BJ (cell line): Measurements from ENCODE around the gene KIF3B. TPM values are rescaled to one million over a fixed set of nuclear protein-coding genes. Genes with fewer than 3 reads are reported as not detected.

Experiments
- CTCF ChIA-PET: fragments of 350-600 bp; formaldehyde crosslinking; extraction: SDS; loops from one replicate; lab custom pipeline; 2021; ENCODE audit warnings: antibody characterized with exemption, inconsistent platforms; lab: Yijun Ruan, JAX
- POLR2A ChIA-PET: fragments of 300-600 bp; sonication (Branson Sonifier 250); formaldehyde crosslinking; extraction: SDS; loops from one replicate; lab custom pipeline; 2021; ENCODE audit warnings: antibody characterized with exemption; lab: Charles Lee
- DNase-seq: peaks from one replicate; pipeline ENCODE4 v3.0.0-alpha.2; 2011; ENCODE audit warnings: low read depth
- H3K27me3 ChIP-seq: 2 replicates; pipeline ENCODE4 v1.6.0; 2011; ENCODE audit warnings: low read length; ENCODE audit not compliant: control insufficient read depth, insufficient read depth
- H3K36me3 ChIP-seq: 2 replicates; pipeline ENCODE4 v1.5.1; 2011; ENCODE audit warnings: low read length; ENCODE audit not compliant: control insufficient read depth, insufficient read depth
- H3K4me3 ChIP-seq: 2 replicates; pipeline ENCODE4 v1.5.1; 2011; ENCODE audit warnings: low read depth, mild to moderate bottlenecking, control low read depth, low read length
- polyA plus RNA-seq: library from polyadenylated mRNA; depleted of rRNA; stranded (reverse); fragments of >200 nt; gene quantifications from 2 replicates; pipeline ENCODE4 v1.2.3, GENCODE V29; 2011
- TF ChIP-seq, protein P1 (sequence below): IDR thresholded peaks from 2 replicates; pipeline ENCODE4 v1.5.1; 2011; ENCODE audit warnings: low read depth, mild to moderate bottlenecking, control low read depth, inconsistent platforms, low read length, moderate library complexity; ENCODE audit not compliant: insufficient read depth

The KIF3B gene
- polyA plus RNA-seq, 1 experiment, result 20.9 TPM

DNA sequence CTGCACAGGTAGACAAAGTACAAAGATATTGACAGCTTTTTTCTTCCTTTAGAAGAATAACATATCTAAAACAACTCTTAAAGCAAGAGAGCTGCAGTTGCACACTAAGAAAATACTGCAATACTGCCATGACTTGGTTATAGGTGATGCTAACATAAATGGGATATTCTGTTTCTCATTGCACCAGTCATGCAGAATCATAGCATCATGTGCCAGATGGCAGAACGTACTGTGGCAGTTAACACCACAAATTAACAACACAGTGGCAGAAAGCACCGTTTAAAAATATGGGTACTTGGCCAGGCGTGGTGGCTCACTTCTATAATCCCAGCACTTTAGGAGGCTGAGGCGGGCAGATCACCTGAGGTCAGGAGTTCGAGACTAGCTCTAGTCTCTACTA lies 88.1 kb downstream of the KIF3B start:
- Histone ChIP-seq H3K27me3 (no peaks in the 10 kb centered on the region), H3K36me3 (peaks cover 1% of the 10 kb centered on the region; the same call in 1 of the 2 replicates), H3K4me3 (no peak overlapping the region)
- TF ChIP-seq, protein P1, sequence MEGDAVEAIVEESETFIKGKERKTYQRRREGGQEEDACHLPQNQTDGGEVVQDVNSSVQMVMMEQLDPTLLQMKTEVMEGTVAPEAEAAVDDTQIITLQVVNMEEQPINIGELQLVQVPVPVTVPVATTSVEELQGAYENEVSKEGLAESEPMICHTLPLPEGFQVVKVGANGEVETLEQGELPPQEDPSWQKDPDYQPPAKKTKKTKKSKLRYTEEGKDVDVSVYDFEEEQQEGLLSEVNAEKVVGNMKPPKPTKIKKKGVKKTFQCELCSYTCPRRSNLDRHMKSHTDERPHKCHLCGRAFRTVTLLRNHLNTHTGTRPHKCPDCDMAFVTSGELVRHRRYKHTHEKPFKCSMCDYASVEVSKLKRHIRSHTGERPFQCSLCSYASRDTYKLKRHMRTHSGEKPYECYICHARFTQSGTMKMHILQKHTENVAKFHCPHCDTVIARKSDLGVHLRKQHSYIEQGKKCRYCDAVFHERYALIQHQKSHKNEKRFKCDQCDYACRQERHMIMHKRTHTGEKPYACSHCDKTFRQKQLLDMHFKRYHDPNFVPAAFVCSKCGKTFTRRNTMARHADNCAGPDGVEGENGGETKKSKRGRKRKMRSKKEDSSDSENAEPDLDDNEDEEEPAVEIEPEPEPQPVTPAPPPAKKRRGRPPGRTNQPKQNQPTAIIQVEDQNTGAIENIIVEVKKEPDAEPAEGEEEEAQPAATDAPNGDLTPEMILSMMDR, result no peak
- DNase-seq, result no peak
- POLR2A ChIA-PET, result no interaction called here
- CTCF ChIA-PET, result interaction anchor here (0.6 kb wide), 1 partner anchor 178 kb away, joined by 3 read pairs; no protein-coding TSS in a partner anchor

DNA sequence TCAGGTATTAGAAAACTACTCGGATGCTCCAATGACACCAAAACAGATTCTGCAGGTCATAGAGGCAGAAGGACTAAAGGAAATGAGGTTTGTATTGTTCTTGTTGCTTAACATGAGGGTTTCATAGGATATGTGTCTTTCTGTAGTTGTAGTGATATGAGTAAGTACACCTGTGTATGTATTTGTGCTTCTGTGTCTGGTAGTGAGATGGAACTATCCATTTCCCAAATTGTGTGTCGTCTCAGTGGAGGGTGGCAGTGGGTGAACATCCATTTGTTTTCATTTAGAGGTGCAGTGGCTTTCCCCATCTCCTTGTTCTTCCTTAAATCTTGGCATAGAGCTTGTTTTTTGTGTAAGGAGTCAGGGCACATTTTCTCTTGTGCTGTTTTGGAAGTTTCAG lies 88.9 kb downstream of the KIF3B start:
- Histone ChIP-seq H3K4me3 (no peak overlapping the region), H3K36me3 (peaks cover 3% of the 10 kb centered on the region), H3K27me3 (no peaks in the 10 kb centered on the region)
- CTCF ChIA-PET, result no interaction called here
- no peak for DNase-seq
- POLR2A ChIA-PET, result no interaction called here
- TF ChIP-seq, protein P1, result no peak

DNA sequence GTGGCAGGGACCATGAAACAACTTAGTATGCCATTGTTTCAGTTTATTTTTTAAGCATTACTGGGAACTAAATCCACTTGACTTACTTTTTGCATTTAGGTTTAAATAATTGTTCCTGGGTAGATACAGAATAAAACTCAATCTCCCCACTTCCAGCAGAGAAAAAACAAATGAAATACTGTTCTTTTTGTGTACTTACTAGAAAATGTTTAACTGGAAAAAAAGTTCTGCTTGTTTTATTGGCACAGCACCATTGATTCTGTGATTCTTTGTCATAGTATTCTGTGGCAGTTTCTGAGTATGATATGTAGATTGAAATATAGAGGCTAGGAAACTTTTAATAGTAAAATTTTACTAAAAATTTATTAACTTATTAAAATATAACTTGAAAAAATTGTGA lies 90.9 kb downstream of the KIF3B start:
- Histone ChIP-seq H3K27me3 (no peaks in the 10 kb centered on the region), H3K36me3 (peaks cover 4% of the 10 kb centered on the region), H3K4me3 (no peak overlapping the region)
- DNase-seq, result no peak
- TF ChIP-seq, protein P1, result no peak
- ChIA-PET POLR2A (no interaction called here), CTCF (interaction anchor here (0.5 to 1.1 kb wide), 2 partner anchors 53 to 117 kb away, joined by 3 to 4 read pairs; no protein-coding TSS in a partner anchor)

DNA sequence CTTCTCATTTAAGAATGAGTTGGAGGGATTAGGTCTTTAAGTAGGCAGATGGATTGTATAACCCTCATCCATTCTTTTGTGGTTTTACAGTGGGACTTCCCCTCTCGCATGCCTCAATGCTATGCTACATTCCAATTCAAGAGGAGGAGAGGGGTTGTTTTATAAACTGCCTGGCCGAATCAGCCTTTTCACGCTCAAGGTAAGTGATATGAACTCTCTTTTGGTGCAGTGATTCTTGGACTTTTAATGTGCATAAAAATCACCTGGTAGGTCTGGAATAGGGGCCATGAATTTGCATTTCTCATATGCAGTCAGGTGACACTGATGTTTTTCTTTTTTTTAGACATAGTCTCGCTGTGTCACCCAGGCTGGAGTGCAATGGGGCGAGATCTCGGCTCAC lies 91.5 kb downstream of the KIF3B start:
- Histone ChIP-seq H3K36me3 (peaks cover 5% of the 10 kb centered on the region), H3K4me3 (no peak overlapping the region), H3K27me3 (no peaks in the 10 kb centered on the region)
- TF ChIP-seq, protein P1, result no peak
- ChIA-PET POLR2A (interaction anchor here (0.7 kb wide), 1 partner anchor 42 kb away, joined by 21 read pairs; no protein-coding TSS in a partner anchor), CTCF (interaction anchor here (1.1 kb wide), 1 partner anchor 9 kb away, joined by 3 read pairs; no protein-coding TSS in a partner anchor)
- DNase-seq, result no peak

DNA sequence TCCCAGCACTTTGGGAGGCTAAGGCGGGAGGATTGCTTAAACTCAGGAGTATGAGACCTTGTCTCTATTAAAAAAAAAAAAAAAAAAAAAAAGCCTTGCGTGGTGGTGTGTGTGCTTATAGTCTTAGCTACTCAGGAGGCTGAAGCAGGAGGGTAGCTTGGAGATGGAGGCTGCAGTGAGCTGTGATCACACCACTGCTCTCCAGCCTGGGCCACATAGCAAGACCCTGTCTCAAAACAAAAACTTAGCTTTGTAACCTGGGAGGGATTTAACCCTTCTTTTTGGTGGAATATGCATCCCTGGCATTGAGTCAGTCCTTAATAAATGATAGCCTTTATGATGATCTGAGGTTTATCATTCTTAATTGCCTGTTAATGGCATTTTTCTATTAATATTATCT lies 93.4 kb downstream of the KIF3B start:
- Histone ChIP-seq H3K4me3 (no peak overlapping the region), H3K27me3 (no peaks in the 10 kb centered on the region), H3K36me3 (peaks cover 8% of the 10 kb centered on the region)
- no peak for DNase-seq
- TF ChIP-seq, protein P1, result no peak
- ChIA-PET CTCF (no interaction called here), POLR2A (no interaction called here)
